Activated CD4-positive, alpha-beta T cell treated with anti-CD3 and anti-CD28 coated beads, Interleukin-2, amount 10 ng/mL, durations not matched to agents 24 days and 14 days (primary cell): Measurements from ENCODE around the gene GBX2. TPM values are rescaled to one million over a fixed set of nuclear protein-coding genes. Genes with fewer than 3 reads are reported as not detected.

Experiments
- DNase-seq: peaks from one replicate; pipeline ENCODE4 v3.0.0; 2022
- H3K27ac Mint-ChIP-seq: one replicate; pipeline ENCODE4 v1.8.0; 2022; ENCODE audit warnings: mild to moderate bottlenecking, mixed read lengths
- H3K27me3 Mint-ChIP-seq: one replicate; pipeline ENCODE4 v1.8.0; 2022; ENCODE audit warnings: mixed read lengths
- H3K36me3 Mint-ChIP-seq: one replicate; pipeline ENCODE4 v1.8.0; 2022; ENCODE audit warnings: low read depth, mild to moderate bottlenecking, mixed read lengths
- H3K4me1 Mint-ChIP-seq: one replicate; pipeline ENCODE4 v1.8.0; 2021; ENCODE audit warnings: mixed read lengths
- H3K4me3 Mint-ChIP-seq: one replicate; pipeline ENCODE4 v1.8.0; 2022; ENCODE audit warnings: mild to moderate bottlenecking, moderate library complexity, mixed read lengths
- H3K9me3 Mint-ChIP-seq: one replicate; pipeline ENCODE4 v1.8.0; 2021; ENCODE audit warnings: mixed read lengths
- intact Hi-C: fragments of 100-400 bp; cut with micrococcal nuclease; formaldehyde crosslinking; loops from one replicate; pipeline ENCODE4 v1.15.1; 2023
- total RNA-seq: library from RNA; stranded (reverse); gene quantifications from 2 replicates; pipeline ENCODE4 v1.2.3, GENCODE V29; 2022

GBX2 gene
- total RNA-seq, 1 donor from 2014 or later, result not detected

DNA sequence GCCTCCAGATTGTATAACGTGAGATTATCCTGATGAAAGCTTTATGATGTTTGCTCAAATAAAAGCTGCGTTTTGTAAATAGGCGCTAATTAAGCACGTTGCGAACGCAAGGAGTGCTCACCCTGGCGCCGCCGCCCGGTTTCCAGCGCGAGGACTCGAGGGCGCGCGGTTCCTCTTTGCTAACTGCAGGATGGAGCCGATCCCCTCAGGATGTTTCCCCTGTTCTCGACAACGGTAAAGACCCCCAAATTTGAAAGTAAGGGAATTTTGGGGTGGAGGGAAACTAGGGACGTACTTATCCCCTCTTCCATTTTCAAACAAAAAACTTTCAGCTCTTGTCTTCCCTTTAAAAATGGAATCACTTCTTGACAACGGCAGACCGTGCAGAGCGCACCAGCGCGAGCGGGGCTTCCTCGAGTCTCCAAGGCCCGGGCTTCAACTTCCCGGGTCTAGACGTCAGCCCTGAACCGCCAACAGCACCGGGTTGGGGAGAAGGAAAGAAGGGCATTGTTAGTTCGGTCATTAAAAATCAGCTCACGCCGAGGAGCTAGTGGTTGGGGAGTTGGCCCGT is 1.1 kb upstream of the GBX2 start:
- Mint-ChIP-seq H3K4me1 (no peaks in the 10 kb centered on the region), H3K27ac (peak overlapping the region; percentile 82), H3K36me3 (peaks cover 3% of the 10 kb centered on the region), H3K27me3 (peaks cover 67% of the 10 kb centered on the region), H3K4me3 (no peak overlapping the region), H3K9me3 (no peaks in the 10 kb centered on the region)
- DNase-seq, result no peak
- intact Hi-C loops, result no loop called here

DNA sequence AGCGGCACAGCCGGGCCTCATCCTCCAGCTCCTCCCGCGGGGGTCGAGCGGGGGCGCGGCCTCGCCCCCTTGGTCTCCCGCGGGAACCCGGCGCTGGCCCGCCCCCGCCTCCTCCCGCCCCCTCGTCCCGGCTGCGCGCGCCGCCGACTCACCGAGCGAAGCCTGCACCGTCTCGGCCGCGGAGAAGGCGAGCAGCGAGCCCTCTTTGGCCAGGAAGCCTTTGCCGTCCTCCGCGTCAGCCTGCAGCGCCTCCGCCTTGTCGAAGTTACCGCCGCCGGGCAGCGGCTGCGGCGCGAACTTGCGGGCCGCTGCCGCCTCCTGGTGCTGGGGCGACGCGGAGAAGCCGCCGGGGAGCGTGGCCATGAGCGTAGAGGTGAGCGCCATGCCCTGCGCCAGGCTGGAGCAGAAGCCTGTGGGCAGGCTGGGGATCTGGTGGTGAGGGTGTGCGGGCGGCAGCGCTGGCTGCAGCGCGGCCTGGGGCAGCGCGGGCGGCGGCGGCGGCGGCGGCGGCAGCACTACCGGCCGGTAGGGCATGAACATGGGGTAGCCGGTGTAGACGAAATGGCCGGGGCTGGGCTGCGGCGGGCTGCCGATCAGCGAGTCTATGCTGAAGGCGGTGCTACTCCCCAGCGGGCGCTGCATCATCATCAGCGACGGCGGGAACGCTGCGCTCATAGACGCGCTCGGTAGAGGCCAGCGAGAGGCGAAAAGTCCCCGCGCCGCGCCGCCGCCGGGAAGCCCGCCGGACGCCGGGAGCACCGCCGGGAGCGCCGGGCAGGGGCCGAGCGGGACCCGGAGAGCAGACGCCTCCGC is 683 bp downstream of the GBX2 start:
- no peak for DNase-seq
- Mint-ChIP-seq H3K4me3 (no peak overlapping the region), H3K9me3 (no peaks in the 10 kb centered on the region), H3K27me3 (peaks cover 61% of the 10 kb centered on the region), H3K4me1 (no peaks in the 10 kb centered on the region), H3K27ac (no peak overlapping the region), H3K36me3 (peaks cover 3% of the 10 kb centered on the region)
- intact Hi-C loops, result loop anchor here (1.0 kb wide), 1 partner anchor 12 kb away; no protein-coding TSS in a partner anchor

GRCh38 chr2:236166796-236167296 is 1.3 kb downstream of the GBX2 start:
- Mint-ChIP-seq H3K4me3 (no peak overlapping the region), H3K27me3 (peaks cover 56% of the 10 kb centered on the region), H3K9me3 (no peaks in the 10 kb centered on the region), H3K36me3 (peaks cover 3% of the 10 kb centered on the region), H3K27ac (peak overlapping the region; percentile 32), H3K4me1 (no peaks in the 10 kb centered on the region)
- intact Hi-C loops, result loop anchor here (1.0 kb wide), 1 partner anchor 12 kb away; no protein-coding TSS in a partner anchor
- DNase-seq, result no peak

- DNase-seq, result no peak
- no peak overlapping the region for H3K4me3 Mint-ChIP-seq
- intact Hi-C loops, result no loop called here
Measured at GRCh38 chr2:236165842-236166795, 2.1 kb downstream of the GBX2 start.

GRCh38 chr2:236164925-236165841 is 3.0 kb downstream of the GBX2 start:
- H3K27ac Mint-ChIP-seq, result peak overlapping the region; percentile 34
- no peaks in the 10 kb centered on the region for H3K4me1 Mint-ChIP-seq
- no peak for DNase-seq
- H3K27me3 Mint-ChIP-seq, result peaks cover 55% of the 10 kb centered on the region
- H3K36me3 Mint-ChIP-seq, result peaks cover under 1% of the 10 kb centered on the region
- intact Hi-C loops, result no loop called here
- no peak overlapping the region for H3K4me3 Mint-ChIP-seq
- H3K9me3 Mint-ChIP-seq, result no peaks in the 10 kb centered on the region

More at GRCh38 chr2:236165842-236166795, 2.1 kb downstream of the GBX2 start:
- Mint-ChIP-seq H3K27ac (peak overlapping the region; percentile 48), H3K27me3 (peaks cover 58% of the 10 kb centered on the region), H3K9me3 (no peaks in the 10 kb centered on the region), H3K36me3 (peaks cover 3% of the 10 kb centered on the region), H3K4me1 (no peaks in the 10 kb centered on the region)

DNA sequence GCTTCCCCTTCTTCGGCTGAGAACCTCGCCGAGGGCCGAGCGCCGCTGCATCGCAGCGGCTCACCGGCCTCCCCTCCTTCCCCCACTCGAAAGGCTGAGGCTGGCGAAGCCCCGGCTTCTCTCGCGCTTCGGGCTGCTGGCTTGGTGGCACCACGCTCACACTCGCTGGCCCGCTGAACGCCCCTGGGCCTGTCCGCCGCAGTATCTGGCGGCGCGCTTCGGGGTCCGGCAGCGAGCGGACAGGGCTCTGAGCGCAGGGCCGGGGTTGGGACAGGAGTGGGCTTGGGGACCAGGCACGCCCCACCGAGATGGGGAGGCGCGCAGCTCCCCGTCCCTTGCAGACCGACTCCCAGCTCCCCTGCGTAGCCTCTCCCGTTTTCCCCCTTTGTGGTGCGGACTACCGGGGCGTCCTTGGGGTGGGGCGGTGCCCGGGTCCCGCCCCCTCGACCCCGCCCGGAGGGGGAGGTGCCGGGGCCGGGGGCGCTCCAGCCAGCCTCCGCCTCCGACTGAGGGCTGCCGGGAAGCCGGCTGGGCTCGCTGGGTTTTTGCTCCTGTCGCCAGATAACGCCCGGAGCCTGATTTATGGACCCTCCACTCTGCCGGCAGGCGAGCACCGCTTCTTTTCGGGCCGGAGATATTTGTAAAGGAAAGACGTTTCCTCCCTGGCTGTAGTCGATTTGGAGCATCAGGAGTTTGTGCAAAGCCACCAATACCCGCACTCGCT is 3.8 kb downstream of the GBX2 start:
- no peaks in the 10 kb centered on the region for H3K4me1 Mint-ChIP-seq
- intact Hi-C loops, result no loop called here
- no peak overlapping the region for H3K4me3 Mint-ChIP-seq
- no peaks in the 10 kb centered on the region for H3K9me3 Mint-ChIP-seq
- peaks cover 50% of the 10 kb centered on the region for H3K27me3 Mint-ChIP-seq
- no peak overlapping the region for H3K27ac Mint-ChIP-seq
- no peak for DNase-seq
- no peaks in the 10 kb centered on the region for H3K36me3 Mint-ChIP-seq

- Mint-ChIP-seq H3K27ac (no peak overlapping the region), H3K4me3 (no peak overlapping the region), H3K4me1 (no peaks in the 10 kb centered on the region), H3K36me3 (no peaks in the 10 kb centered on the region), H3K27me3 (peaks cover 49% of the 10 kb centered on the region), H3K9me3 (no peaks in the 10 kb centered on the region)
- intact Hi-C loops, result no loop called here
- DNase-seq, result no peak
Measured at GRCh38 chr2:236163471-236164200, 4.5 kb downstream of the GBX2 start.

DNA sequence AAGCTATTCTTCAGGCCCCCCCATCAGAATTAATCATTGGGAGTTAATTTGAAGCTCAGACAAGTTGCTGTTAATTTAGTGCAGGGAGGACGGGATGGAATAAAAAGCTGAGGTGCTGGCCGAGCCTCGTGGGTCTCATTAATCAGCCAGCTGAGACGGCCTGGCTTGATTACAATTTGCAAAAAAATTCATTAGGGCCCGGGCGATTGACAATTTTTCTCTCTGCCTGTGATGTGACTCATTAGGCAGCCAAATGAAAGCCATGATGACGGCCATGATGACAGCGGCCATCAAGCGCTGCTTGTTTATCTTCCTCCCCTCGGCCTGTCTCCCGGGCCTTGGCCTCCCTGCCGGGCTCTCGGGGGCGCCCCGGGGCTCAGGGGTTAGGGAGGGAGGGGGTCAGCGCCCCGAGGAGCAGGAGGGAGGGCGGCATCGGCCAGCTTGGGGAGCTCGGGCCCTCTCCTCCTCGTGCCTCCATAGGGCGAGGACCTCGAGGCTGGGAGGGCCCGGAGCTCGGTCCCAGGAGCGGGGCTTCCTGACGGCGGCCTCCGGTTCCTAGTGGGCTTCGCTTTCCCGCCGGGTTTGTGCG is 5.2 kb downstream of the GBX2 start:
- DNase-seq, result no peak
- intact Hi-C loops, result no loop called here
- H3K4me3 Mint-ChIP-seq, result no peak overlapping the region
- peaks cover 55% of the 10 kb centered on the region for H3K27me3 Mint-ChIP-seq
- no peak overlapping the region for H3K27ac Mint-ChIP-seq
- H3K9me3 Mint-ChIP-seq, result no peaks in the 10 kb centered on the region
- no peaks in the 10 kb centered on the region for H3K36me3 Mint-ChIP-seq
- no peaks in the 10 kb centered on the region for H3K4me1 Mint-ChIP-seq

- H3K36me3 Mint-ChIP-seq, result no peaks in the 10 kb centered on the region
- DNase-seq, result no peak
- peaks cover 59% of the 10 kb centered on the region for H3K27me3 Mint-ChIP-seq
- no peak overlapping the region for H3K27ac Mint-ChIP-seq
- no peaks in the 10 kb centered on the region for H3K4me1 Mint-ChIP-seq
- intact Hi-C loops, result no loop called here
- H3K4me3 Mint-ChIP-seq, result no peak overlapping the region
- no peaks in the 10 kb centered on the region for H3K9me3 Mint-ChIP-seq
Measured at GRCh38 chr2:236162031-236162845, 5.9 kb downstream of the GBX2 start.

DNA sequence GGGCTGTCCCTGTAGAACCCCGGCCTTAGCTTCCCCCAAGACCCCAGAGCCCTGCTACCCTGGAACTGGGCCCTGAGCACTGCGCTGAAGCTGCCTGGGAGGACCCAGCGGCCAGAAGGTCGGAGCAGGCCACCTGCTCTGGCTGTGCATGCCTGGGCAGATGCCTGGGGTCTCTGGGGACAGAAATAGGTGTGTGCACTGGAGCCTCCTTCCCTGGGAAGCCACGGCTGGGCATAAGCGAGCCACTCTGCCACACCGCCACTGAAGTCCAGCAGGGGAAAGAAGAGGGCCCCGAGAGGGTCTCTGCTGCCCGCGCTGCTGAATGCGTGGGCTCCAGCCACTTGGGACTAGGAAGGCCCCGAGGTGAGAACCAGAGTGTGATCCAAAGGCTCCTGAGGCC is 6.7 kb downstream of the GBX2 start:
- Mint-ChIP-seq H3K9me3 (no peaks in the 10 kb centered on the region), H3K4me3 (no peak overlapping the region), H3K36me3 (no peaks in the 10 kb centered on the region), H3K27me3 (peaks cover 54% of the 10 kb centered on the region), H3K27ac (no peak overlapping the region), H3K4me1 (no peaks in the 10 kb centered on the region)
- intact Hi-C loops, result no loop called here
- no peak for DNase-seq

GRCh38 chr2:236161082-236161462 is 7.1 kb downstream of the GBX2 start:
- Mint-ChIP-seq H3K36me3 (no peaks in the 10 kb centered on the region), H3K27ac (no peak overlapping the region), H3K4me1 (no peaks in the 10 kb centered on the region), H3K27me3 (peaks cover 49% of the 10 kb centered on the region), H3K9me3 (no peaks in the 10 kb centered on the region), H3K4me3 (no peak overlapping the region)
- DNase-seq, result no peak
- intact Hi-C loops, result no loop called here
